Subcutaneous adipose tissue (tissue), 4 donors: Measurements from ENCODE around the gene CSTB. TPM values are rescaled to one million over a fixed set of nuclear protein-coding genes. Genes with fewer than 3 reads are reported as not detected.

Experiments
- CTCF ChIP-seq: fragments of 450-650 bp; IDR thresholded peaks from one replicate; pipeline ENCODE4 v1.5.1; 2016; ENCODE audit warnings: low read depth, mild to moderate bottlenecking, control low read depth, antibody characterized with exemption, moderate library complexity
- total RNA-seq, 4 donors: library from RNA; depleted of rRNA; stranded (reverse); fragments of >200 nt; gene quantifications; one replicate each; pipeline ENCODE4 v1.1.0, GENCODE V29; 2016

The CSTB gene
- total RNA-seq, 4 donors from 2014 or later, result 14.5 to 61.4 (median 34.9) TPM

- TF ChIP-seq CTCF, result no peak
These were observed 20.1 kb downstream of the CSTB start for GRCh38 chr21:43755820-43756594.

GRCh38 chr21:43754948-43755781 lies 20.9 kb downstream of the CSTB start:
- TF ChIP-seq CTCF, result no peak

- no peak for TF ChIP-seq CTCF
These were observed 22.7 kb downstream of the CSTB start for GRCh38 chr21:43753439-43753799.

- no peak for TF ChIP-seq CTCF
These were observed 23.2 kb downstream of the CSTB start for GRCh38 chr21:43752758-43753438.

DNA sequence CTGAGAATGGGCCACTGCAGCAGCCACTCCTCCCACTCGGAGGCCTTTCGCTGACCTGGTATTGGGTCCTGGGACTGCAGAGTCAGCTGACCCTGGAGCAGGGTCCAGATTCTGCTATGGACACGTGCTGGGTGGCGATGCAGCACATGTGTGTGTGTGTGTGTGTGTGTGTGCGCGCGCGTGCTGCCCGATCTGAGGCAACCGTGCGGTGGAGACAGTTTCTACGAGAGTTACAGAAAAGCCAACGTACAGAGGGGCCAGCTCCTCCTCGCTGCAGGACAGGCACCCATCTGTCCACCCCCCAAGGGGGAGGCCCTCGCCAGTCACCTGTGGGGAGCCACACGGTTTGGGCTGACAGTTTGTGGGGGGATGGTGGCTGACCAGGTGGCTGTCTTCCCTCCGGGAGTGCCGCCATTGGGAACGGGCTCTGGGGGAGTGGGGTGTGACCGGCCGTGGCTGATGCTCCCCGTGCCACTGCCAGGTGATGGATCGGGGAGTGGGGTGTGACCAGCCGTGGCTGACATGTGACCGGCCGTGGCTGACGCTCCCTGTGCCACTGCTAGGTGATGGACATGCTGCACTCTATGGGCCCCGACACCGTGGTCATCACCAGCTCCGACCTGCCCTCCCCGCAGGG lies 24.0 kb downstream of the CSTB start:
- TF ChIP-seq CTCF, result no peak

- no peak for TF ChIP-seq CTCF
These were observed 25.6 kb downstream of the CSTB start for GRCh38 chr21:43750339-43751033.
